CD14-positive monocyte (primary cell): Measurements from ENCODE around the gene YBX3. TPM values are rescaled to one million over a fixed set of nuclear protein-coding genes. Genes with fewer than 3 reads are reported as not detected.

Source experiments
- DNase-seq, 3 donors: peaks; one replicate each; pipeline ENCODE4 v3.0.0-alpha.2; 2011 to 2022
- H2AFZ ChIP-seq: 2 replicates; pipeline ENCODE4 v1.6.0; 2012; ENCODE audit warnings: mild to moderate bottlenecking, low read depth, low read length, inconsistent platforms; ENCODE audit not compliant: insufficient read depth, poor library complexity, severe bottlenecking
- H3K27ac ChIP-seq, 2 donors: 1 replicate in 1 of 2; 2 replicates in 1 of 2; pipeline ENCODE4 v1.5.1; 2012 to 2013; ENCODE audit warnings: low read length in 2 of 2, control low read depth in 1 of 2, inconsistent platforms in 1 of 2, low read depth in 1 of 2, mild to moderate bottlenecking in 1 of 2
- H3K27me3 ChIP-seq, 2 donors: one replicate each; pipeline versions ENCODE4 v1.6.0 to v1.6.1; 2011 to 2013; ENCODE audit warnings: low read length in 2 of 2; ENCODE audit not compliant: control insufficient read depth in 2 of 2, insufficient read depth in 2 of 2
- H3K36me3 ChIP-seq, 2 donors: replicated peaks in 1 of 2; 1 replicate in 1 of 2; 2 replicates in 1 of 2; pipeline versions ENCODE4 v1.5.1 to v1.6.1; 2012 to 2013; ENCODE audit warnings: low read length in 2 of 2, control low read depth in 1 of 2, inconsistent platforms in 1 of 2, mild to moderate bottlenecking in 1 of 2; ENCODE audit not compliant: insufficient read depth in 2 of 2, control insufficient read depth in 1 of 2
- H3K4me1 ChIP-seq, 2 donors: 1 replicate in 1 of 2; 2 replicates in 1 of 2; pipeline versions ENCODE4 v1.5.1 to v1.6.1; 2012 to 2013; ENCODE audit warnings: low read length in 2 of 2, control low read depth in 1 of 2, inconsistent platforms in 1 of 2, mild to moderate bottlenecking in 1 of 2, moderate library complexity in 1 of 2; ENCODE audit not compliant: insufficient read depth in 2 of 2, control insufficient read depth in 1 of 2
- H3K4me2 ChIP-seq: replicated peaks from 2 replicates; pipeline ENCODE3; 2012; ENCODE audit warnings: low read length, moderate library complexity, mild to moderate bottlenecking; ENCODE audit not compliant: poor library complexity, severe bottlenecking; ENCODE audit errors: extremely low read depth
- H3K4me3 ChIP-seq, 3 experiments: fragments of 200-600 bp in 1 of 3; sonication (generic) in 1 of 3; replicated peaks in 1 of 3; 1 replicate in 2 of 3; 2 replicates in 1 of 3; pipeline ENCODE4 v1.5.1; 2011 to 2013; ENCODE audit warnings: low read length in 3 of 3, mild to moderate bottlenecking in 3 of 3, control low read depth in 2 of 3, low read depth in 2 of 3, inconsistent platforms in 1 of 3, moderate library complexity in 1 of 3
- H3K79me2 ChIP-seq: 2 replicates; pipeline ENCODE4 v1.6.0; 2012; ENCODE audit warnings: mild to moderate bottlenecking, control low read depth, inconsistent platforms, low read length, moderate library complexity; ENCODE audit not compliant: insufficient read depth
- H3K9ac ChIP-seq: 2 replicates; pipeline ENCODE4 v1.6.0; 2017; ENCODE audit warnings: low read length, mild to moderate bottlenecking; ENCODE audit not compliant: insufficient read depth, poor library complexity, severe bottlenecking
- H3K9me3 ChIP-seq, 2 donors: replicated peaks in 1 of 2; 1 replicate in 1 of 2; 2 replicates in 1 of 2; pipeline versions ENCODE4 v1.5.1 to v1.6.1; 2012 to 2013; ENCODE audit warnings: low read length in 2 of 2, control low read depth in 1 of 2; ENCODE audit not compliant: control insufficient read depth in 1 of 2, insufficient read depth in 1 of 2
- H4K20me1 ChIP-seq: 2 replicates; pipeline ENCODE4 v1.6.0; 2012; ENCODE audit warnings: mild to moderate bottlenecking, low read length, control low read depth, moderate library complexity; ENCODE audit not compliant: insufficient read depth
- H3K27ac Mint-ChIP-seq, 7 donors: one replicate each; pipeline ENCODE4 v1.8.0; 2020; ENCODE audit warnings: mild to moderate bottlenecking in 7 of 7, mixed read lengths in 7 of 7, moderate library complexity in 6 of 7, inconsistent platforms in 2 of 7
- H3K27me3 Mint-ChIP-seq, 3 donors: one replicate each; pipeline ENCODE4 v1.8.0; 2021 to 2022; ENCODE audit warnings: low read depth in 3 of 3, mild to moderate bottlenecking in 3 of 3, mixed read lengths in 3 of 3, moderate library complexity in 3 of 3, inconsistent platforms in 1 of 3
- H3K36me3 Mint-ChIP-seq, 2 donors: one replicate each; pipeline ENCODE4 v1.8.0; 2020; ENCODE audit warnings: mixed read lengths in 2 of 2, inconsistent platforms in 1 of 2, mild to moderate bottlenecking in 1 of 2
- H3K4me1 Mint-ChIP-seq: one replicate; pipeline ENCODE4 v1.8.0; 2020; ENCODE audit warnings: mild to moderate bottlenecking, mixed read lengths
- H3K4me3 Mint-ChIP-seq, 2 donors: one replicate each; pipeline ENCODE4 v1.8.0; 2020; ENCODE audit warnings: mild to moderate bottlenecking in 2 of 2, mixed read lengths in 2 of 2, moderate library complexity in 1 of 2
- H3K9me3 Mint-ChIP-seq, 7 donors: one replicate each; pipeline ENCODE4 v1.8.0; 2020 to 2022; ENCODE audit warnings: mixed read lengths in 7 of 7, mild to moderate bottlenecking in 6 of 7, moderate library complexity in 6 of 7, inconsistent platforms in 2 of 7
- WGBS: methylation state at CpG from one replicate; pipeline ENCODE4 v1.1.5; 2013; ENCODE audit warnings: missing lambda C conversion rate; ENCODE audit not compliant: insufficient coverage; 5-methylcytosine and 5-hydroxymethylcytosine counted together
- intact Hi-C, 2 donors: fragments of 100-400 bp; cut with micrococcal nuclease; formaldehyde crosslinking; loops; one replicate each; pipeline versions ENCODE4 v1.15.0 to v1.15.1; 2023
- polyA plus RNA-seq, 3 donors: library from polyadenylated mRNA; depleted of rRNA in 1 of 3; unstranded in 2 of 3; stranded (reverse) in 1 of 3; fragments of 300-500 nt in 2 of 3; fragments of >200 nt in 1 of 3; fragmentation: Illumina TruSeq in 2 of 3; gene quantifications; 1 replicate in 2 of 3; 2 replicates in 1 of 3; pipeline ENCODE4 v1.2.3, GENCODE V29; 2012 to 2021
- TF ChIP-seq, protein P1 (sequence below): fragments of 200-600 bp; IDR thresholded peaks from one replicate; pipeline ENCODE4 v1.8.0; 2022; ENCODE audit warnings: antibody characterized with exemption, mild to moderate bottlenecking

Gene YBX3
- polyA plus RNA-seq, 3 donors = 104 to 203 (median 131) TPM

- no peak for DNase-seq
- no peaks in the 10 kb centered on the region for H3K4me1 Mint-ChIP-seq
Observed at GRCh38 chr12:10652192-10652591, 70.9 kb downstream of the YBX3 start.

More at GRCh38 chr12:10652192-10652591, 70.9 kb downstream of the YBX3 start:
- no peak overlapping the region for H2AFZ ChIP-seq
- no peaks in the 10 kb centered on the region for H3K27me3 ChIP-seq
- Mint-ChIP-seq H3K36me3 (no peaks in the 10 kb centered on the region), H3K4me3 (no peak overlapping the region), H3K27me3 (peaks cover 0 to 8% (median 0%) of the 10 kb centered on the region in 3 donors), H3K27ac (no peak overlapping the region), H3K9me3 (peaks cover 4 to 22% (median 17%) of the 10 kb centered on the region in 7 donors)
- no CpG with 5 or more reads among the region's 3 CpGs for WGBS
- no peaks in the 10 kb centered on the region for H3K4me1 ChIP-seq
- H3K79me2 ChIP-seq = no peaks in the 10 kb centered on the region
- H3K4me3 ChIP-seq = no peak overlapping the region
- intact Hi-C loops = no loop called here
- H3K9ac ChIP-seq = no peak overlapping the region
- no peak overlapping the region for H3K27ac ChIP-seq
- TF ChIP-seq, protein P1, sequence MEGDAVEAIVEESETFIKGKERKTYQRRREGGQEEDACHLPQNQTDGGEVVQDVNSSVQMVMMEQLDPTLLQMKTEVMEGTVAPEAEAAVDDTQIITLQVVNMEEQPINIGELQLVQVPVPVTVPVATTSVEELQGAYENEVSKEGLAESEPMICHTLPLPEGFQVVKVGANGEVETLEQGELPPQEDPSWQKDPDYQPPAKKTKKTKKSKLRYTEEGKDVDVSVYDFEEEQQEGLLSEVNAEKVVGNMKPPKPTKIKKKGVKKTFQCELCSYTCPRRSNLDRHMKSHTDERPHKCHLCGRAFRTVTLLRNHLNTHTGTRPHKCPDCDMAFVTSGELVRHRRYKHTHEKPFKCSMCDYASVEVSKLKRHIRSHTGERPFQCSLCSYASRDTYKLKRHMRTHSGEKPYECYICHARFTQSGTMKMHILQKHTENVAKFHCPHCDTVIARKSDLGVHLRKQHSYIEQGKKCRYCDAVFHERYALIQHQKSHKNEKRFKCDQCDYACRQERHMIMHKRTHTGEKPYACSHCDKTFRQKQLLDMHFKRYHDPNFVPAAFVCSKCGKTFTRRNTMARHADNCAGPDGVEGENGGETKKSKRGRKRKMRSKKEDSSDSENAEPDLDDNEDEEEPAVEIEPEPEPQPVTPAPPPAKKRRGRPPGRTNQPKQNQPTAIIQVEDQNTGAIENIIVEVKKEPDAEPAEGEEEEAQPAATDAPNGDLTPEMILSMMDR = no peak
- peaks cover 3 to 5% of the 10 kb centered on the region in 2 donors for H3K9me3 ChIP-seq
- no peaks in the 10 kb centered on the region for H3K36me3 ChIP-seq
- H4K20me1 ChIP-seq = no peaks in the 10 kb centered on the region
- H3K4me2 ChIP-seq = no peak overlapping the region

Other genes starting within 250 kb of the YBX3 start
- gene EIF2S3B, start 217.4 kb downstream of the YBX3 start, polyA plus RNA-seq = 1 to 10 TPM in 1 of 3 donors, under 1 TPM in 2; 0.30 to 2.5 (median 0.37) TPM
- gene MAGOHB, start 109.7 kb downstream of the YBX3 start, polyA plus RNA-seq = 10 to 100 TPM in 2 of 3 donors, 1 to 10 TPM in 1; 6.9 to 23.5 (median 19.5) TPM
- not detected for gene STYK1, start 49.3 kb downstream of the YBX3 start, polyA plus RNA-seq
- not detected for gene TAS2R7, start 79.3 kb upstream of the YBX3 start, polyA plus RNA-seq
- not detected for gene TAS2R8, start 84.0 kb upstream of the YBX3 start, polyA plus RNA-seq
- not detected for gene TAS2R9, start 86.8 kb upstream of the YBX3 start, polyA plus RNA-seq
- under 1 TPM in 1 of 3 donors, not detected in 2; 0.08 TPM for gene TAS2R10, start 103.0 kb upstream of the YBX3 start, polyA plus RNA-seq
- 1 to 10 TPM in 1 of 3 donors, not detected in 2; 1.0 TPM for gene PRR4, start 126.2 kb upstream of the YBX3 start, polyA plus RNA-seq
- 1 to 10 TPM; 1.9 to 3.5 (median 2.9) TPM for gene PRH1, start 160.9 kb upstream of the YBX3 start, polyA plus RNA-seq
- gene TAS2R13, start 186.2 kb upstream of the YBX3 start, polyA plus RNA-seq = not detected
- gene PRH2, start 205.9 kb upstream of the YBX3 start, polyA plus RNA-seq = not detected
- gene TAS2R14, start 215.9 kb upstream of the YBX3 start, polyA plus RNA-seq = 1 to 10 TPM in 1 of 3 donors, under 1 TPM in 2; 0.53 to 1.5 (median 0.61) TPM